Lung microvascular endothelial cell (primary cell): ENCODE measurements around the gene CD7. TPM values are rescaled to one million over a fixed set of nuclear protein-coding genes. Genes with fewer than 3 reads are reported as not detected.

Experiments
- DNase-seq, 2 donors: peaks; one replicate each; pipeline versions ENCODE4 v3.0.0 to v3.0.0-alpha.2; 2010; ENCODE audit warnings: low read depth in 2 of 2
- total RNA-seq: library from RNA; depleted of rRNA; stranded (reverse); fragments of >200 nt; gene quantifications from 2 replicates; pipeline ENCODE4 v1.2.1, GENCODE V29; 2014

The CD7 gene
- total RNA-seq, 1 donor from 2014 or later = under 0.01 TPM

GRCh38 chr17:82328994-82329507 is 11.6 kb upstream of the CD7 start:
- no peak for DNase-seq

- DNase-seq = no peak
These were observed 11.0 kb upstream of the CD7 start for GRCh38 chr17:82328141-82328993.

- DNase-seq = no peak
These were observed 10.3 kb upstream of the CD7 start for GRCh38 chr17:82327757-82328140.

- DNase-seq = no peak
These were observed 9.9 kb upstream of the CD7 start for GRCh38 chr17:82327289-82327688.

GRCh38 chr17:82325286-82326180 is 8.1 kb upstream of the CD7 start:
- DNase-seq = no peak

- no peak for DNase-seq
These were observed 7.3 kb upstream of the CD7 start for GRCh38 chr17:82324566-82325285.

GRCh38 chr17:82323514-82324234 is 6.3 kb upstream of the CD7 start:
- no peak for DNase-seq

- no peak for DNase-seq
These were observed 5.4 kb upstream of the CD7 start for GRCh38 chr17:82322526-82323453.

GRCh38 chr17:82321947-82322466 is 4.6 kb upstream of the CD7 start:
- no peak for DNase-seq

- peak in 1 of 2 donors; percentile 54 for DNase-seq
These were observed 3.8 kb upstream of the CD7 start for GRCh38 chr17:82320956-82321927.

GRCh38 chr17:82320140-82320840 is 2.9 kb upstream of the CD7 start:
- DNase-seq = no peak

- DNase-seq = no peak
These were observed 2.2 kb upstream of the CD7 start for GRCh38 chr17:82319619-82320062.

GRCh38 chr17:82318772-82319606 is 1.6 kb upstream of the CD7 start:
- DNase-seq = no peak

- DNase-seq = no peak
These were observed 726 bp upstream of the CD7 start for GRCh38 chr17:82318169-82318498.

- DNase-seq = no peak
These were observed 586 bp downstream of the CD7 start for GRCh38 chr17:82316651-82317393.

- no peak for DNase-seq
These were observed 1.6 kb downstream of the CD7 start for GRCh38 chr17:82315703-82316358.
